GM21737 (cell line): Measurements from ENCODE around the gene LRPAP1.

Experiments
- ATAC-seq: cut with Tn5 transposase; IDR thresholded peaks from one replicate; pipeline ENCODE4 v1.9.1; 2021; ENCODE audit warnings: mild to moderate bottlenecking, moderate library complexity; ENCODE audit not compliant: unreplicated experiment

LRPAP1 gene

GRCh38 chr4:3475713-3476260 lies 56.4 kb downstream of the LRPAP1 start:
- ATAC-seq: no peak

GRCh38 chr4:3475041-3475712 lies 57.0 kb downstream of the LRPAP1 start:
- ATAC-seq: no peak

- no peak for ATAC-seq
Observed at GRCh38 chr4:3473996-3474765, 58.0 kb downstream of the LRPAP1 start.

GRCh38 chr4:3473181-3473950 lies 58.9 kb downstream of the LRPAP1 start:
- ATAC-seq: no peak

- no peak for ATAC-seq
Observed at GRCh38 chr4:3472411-3473141, 59.6 kb downstream of the LRPAP1 start.

- ATAC-seq: no peak
Observed at GRCh38 chr4:3471886-3472285, 60.3 kb downstream of the LRPAP1 start.

GRCh38 chr4:3471098-3471760 lies 61.0 kb downstream of the LRPAP1 start:
- ATAC-seq: no peak

- no peak for ATAC-seq
Observed at GRCh38 chr4:3470244-3471097, 61.8 kb downstream of the LRPAP1 start.

GRCh38 chr4:3469386-3470243 lies 62.6 kb downstream of the LRPAP1 start:
- ATAC-seq: no peak

GRCh38 chr4:3468804-3469203 lies 63.4 kb downstream of the LRPAP1 start:
- ATAC-seq: no peak

- no peak for ATAC-seq
Observed at GRCh38 chr4:3468154-3468553, 64.1 kb downstream of the LRPAP1 start.

- ATAC-seq: no peak
Observed at GRCh38 chr4:3467601-3468031, 64.6 kb downstream of the LRPAP1 start.

- no peak for ATAC-seq
Observed at GRCh38 chr4:3466691-3467600, 65.3 kb downstream of the LRPAP1 start.

GRCh38 chr4:3465698-3466671 lies 66.2 kb downstream of the LRPAP1 start:
- no peak for ATAC-seq

GRCh38 chr4:3464911-3465697 lies 67.1 kb downstream of the LRPAP1 start:
- no peak for ATAC-seq
